Neutrophil (primary cell): ENCODE data around the gene NEK2.

Source experiments
- H3K27ac ChIP-seq: fragments of 200-600 bp; sonication (generic); 2 replicates; pipeline ENCODE4 v1.5.1; 2016; ENCODE audit warnings: mild to moderate bottlenecking, moderate library complexity
- H3K27me3 ChIP-seq: fragments of 200-600 bp; sonication (generic); 2 replicates; pipeline ENCODE4 v1.6.0; 2016; ENCODE audit warnings: mild to moderate bottlenecking
- H3K36me3 ChIP-seq: fragments of 200-600 bp; sonication (generic); 2 replicates; pipeline ENCODE4 v1.5.1; 2017
- H3K4me1 ChIP-seq, 2 experiments: fragments of 200-600 bp in 1 of 2; sonication (generic) in 1 of 2; 1 replicate in 1 of 2; 2 replicates in 1 of 2; pipeline versions ENCODE4 v1.5.1 to v1.6.1; 2013 to 2016; ENCODE audit warnings: low read depth in 1 of 2, low read length in 1 of 2, mild to moderate bottlenecking in 1 of 2, moderate library complexity in 1 of 2; ENCODE audit not compliant: control insufficient read depth in 1 of 2, insufficient read depth in 1 of 2
- H3K4me3 ChIP-seq, 2 experiments: fragments of 200-600 bp in 1 of 2; sonication (generic) in 1 of 2; 1 replicate in 1 of 2; 2 replicates in 1 of 2; pipeline ENCODE4 v1.5.1; 2013 to 2016; ENCODE audit warnings: low read depth in 1 of 2, low read length in 1 of 2, mild to moderate bottlenecking in 1 of 2, moderate library complexity in 1 of 2
- H3K9me3 ChIP-seq: fragments of 200-600 bp; sonication (generic); 2 replicates; pipeline ENCODE4 v1.5.1; 2016
- CTCF ChIP-seq: fragments of 200-600 bp; sonication (generic); IDR thresholded peaks from 2 replicates; pipeline ENCODE4 v1.5.1; 2016; ENCODE audit warnings: antibody characterized with exemption

The NEK2 gene

GRCh38 chr1:211708926-211709325 is 33.5 kb upstream of the NEK2 start:
- Histone ChIP-seq H3K4me3 (no peak overlapping the region), H3K9me3 (no peaks in the 10 kb centered on the region), H3K27me3 (no peaks in the 10 kb centered on the region), H3K27ac (no peak overlapping the region), H3K36me3 (no peaks in the 10 kb centered on the region), H3K4me1 (peaks cover 19 to 23% of the 10 kb centered on the region in 2 experiments)
- no peak for TF ChIP-seq CTCF

GRCh38 chr1:211708006-211708405 is 32.6 kb upstream of the NEK2 start:
- Histone ChIP-seq H3K27me3 (no peaks in the 10 kb centered on the region), H3K9me3 (no peaks in the 10 kb centered on the region), H3K4me1 (peaks cover 19 to 23% of the 10 kb centered on the region in 2 experiments), H3K4me3 (no peak overlapping the region), H3K27ac (no peak overlapping the region), H3K36me3 (no peaks in the 10 kb centered on the region)
- no peak for TF ChIP-seq CTCF

GRCh38 chr1:211705467-211706091 is 30.2 kb upstream of the NEK2 start:
- Histone ChIP-seq H3K4me3 (no peak overlapping the region), H3K9me3 (no peaks in the 10 kb centered on the region), H3K36me3 (no peaks in the 10 kb centered on the region), H3K4me1 (peaks cover 6 to 12% of the 10 kb centered on the region in 2 experiments), H3K27me3 (peaks cover 9% of the 10 kb centered on the region), H3K27ac (no peak overlapping the region)
- TF ChIP-seq CTCF = no peak

GRCh38 chr1:211704543-211704942 is 29.1 kb upstream of the NEK2 start:
- Histone ChIP-seq H3K4me3 (no peak overlapping the region), H3K27me3 (peaks cover 11% of the 10 kb centered on the region), H3K27ac (no peak overlapping the region), H3K4me1 (peaks cover 5 to 7% of the 10 kb centered on the region in 2 experiments), H3K9me3 (no peaks in the 10 kb centered on the region), H3K36me3 (no peaks in the 10 kb centered on the region)
- no peak for TF ChIP-seq CTCF

GRCh38 chr1:211703812-211704537 is 28.6 kb upstream of the NEK2 start:
- no peak for TF ChIP-seq CTCF
- Histone ChIP-seq H3K36me3 (no peaks in the 10 kb centered on the region), H3K27me3 (peaks cover 11% of the 10 kb centered on the region), H3K4me1 (peaks cover 7 to 8% of the 10 kb centered on the region in 2 experiments), H3K27ac (no peak overlapping the region), H3K4me3 (no peak overlapping the region), H3K9me3 (no peaks in the 10 kb centered on the region)
